SH-SY5Y (cell line): ENCODE results near the gene UMPS.

Experiments
- GATA2 ChIP-seq: IDR thresholded peaks from 2 replicates; pipeline ENCODE4 v1.6.1; 2011; ENCODE audit warnings: mild to moderate bottlenecking, low read depth, low read length
- GATA3 ChIP-seq: IDR thresholded peaks from 2 replicates; pipeline ENCODE4 v1.6.1; 2011; ENCODE audit warnings: low read depth, mild to moderate bottlenecking, low read length, moderate library complexity

DNA sequence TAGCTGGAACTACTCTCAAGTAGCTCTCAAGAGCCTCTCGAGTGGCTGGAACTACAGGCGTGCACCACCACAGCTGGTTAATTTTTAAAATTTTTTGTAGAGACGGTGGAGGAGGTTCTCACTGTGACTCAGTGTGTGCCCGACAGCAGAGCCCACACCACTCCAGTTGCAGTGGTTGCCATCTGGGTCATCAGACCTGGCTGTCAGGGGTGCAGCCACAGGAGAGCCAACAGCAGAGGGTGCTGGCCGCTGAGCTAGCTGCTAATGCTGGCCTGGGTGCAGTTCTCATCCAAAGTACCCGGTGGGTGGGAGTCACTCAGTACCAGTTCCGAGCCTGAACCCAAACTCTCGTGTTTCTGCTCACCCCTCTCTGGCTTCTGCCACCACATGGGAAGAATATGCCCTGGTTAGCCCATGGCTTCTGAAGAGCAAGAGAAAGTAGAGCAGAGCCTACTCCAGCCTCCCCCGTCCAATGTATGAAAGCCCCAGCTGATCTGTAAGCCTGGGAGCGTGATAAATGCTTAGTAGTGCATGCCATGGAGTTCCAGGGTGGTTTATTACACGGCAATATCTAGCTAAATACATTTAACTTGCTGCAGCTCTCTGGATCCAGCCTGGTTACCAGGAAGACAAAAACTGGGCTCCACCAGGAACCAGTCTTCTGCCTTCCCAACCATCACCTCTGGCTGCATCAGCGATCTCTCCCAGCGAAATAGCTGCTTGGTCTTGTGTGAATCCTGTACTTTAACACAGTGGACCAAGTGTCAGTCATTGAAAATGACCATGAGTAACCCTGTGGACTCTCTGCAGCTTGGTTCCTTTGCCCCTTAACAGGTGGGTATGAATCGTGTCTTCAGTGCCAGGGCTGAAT, 17.1 kb downstream of the UMPS start:
- TF ChIP-seq GATA3 (no peak), GATA2 (no peak)
